ENCODE measurements around the gene SEL1L3.

Gene SEL1L3

GRCh38 chr4:25786497-25787065 lies 76.2 kb downstream of the SEL1L3 start:
- no peak for DNase-seq

DNA sequence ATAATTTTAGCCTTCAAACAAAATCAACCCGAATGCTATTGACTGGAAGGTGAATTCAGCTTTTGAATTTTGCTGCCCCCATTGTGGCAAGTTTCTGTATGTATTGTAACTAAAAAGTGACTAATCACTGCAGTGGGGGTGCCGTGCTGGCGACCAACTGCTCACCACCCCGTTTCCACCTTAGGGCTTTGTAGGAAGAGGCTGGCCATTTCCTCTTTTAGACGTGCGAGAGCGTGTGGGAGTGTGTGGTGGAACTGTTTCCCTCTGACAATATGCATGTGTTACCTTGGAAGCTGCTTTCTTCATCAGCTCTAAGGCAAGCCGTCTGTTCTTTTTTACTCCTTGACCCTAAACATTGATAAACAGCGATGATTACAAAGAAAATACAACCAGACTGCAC lies 78.8 kb downstream of the SEL1L3 start:
- no peak for DNase-seq

- DNase-seq = no peak
Measured at GRCh38 chr4:25783126-25783525, 79.7 kb downstream of the SEL1L3 start.

- no peak for DNase-seq
Measured at GRCh38 chr4:25782482-25782881, 80.3 kb downstream of the SEL1L3 start.

DNA sequence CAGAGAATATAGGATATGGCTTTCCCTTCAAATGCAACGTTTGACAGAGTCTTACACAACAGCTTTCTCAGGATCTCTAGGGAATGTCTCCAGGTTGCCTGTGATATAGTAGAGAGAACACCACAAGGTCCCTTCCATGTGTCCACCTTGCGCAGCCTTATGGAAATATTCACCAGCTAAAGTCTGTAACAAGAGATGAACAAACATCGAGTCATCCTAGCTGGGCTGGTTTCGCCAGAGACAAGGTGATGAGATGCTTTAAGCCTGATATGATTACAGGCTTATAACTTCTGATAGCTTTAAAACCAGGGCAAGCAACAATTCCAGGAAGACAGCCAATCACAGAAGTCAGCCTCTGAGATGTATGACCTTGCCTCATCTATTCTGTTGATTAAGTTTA lies 83.8 kb downstream of the SEL1L3 start:
- DNase-seq = no peak

GRCh38 chr4:25776795-25777194 lies 86.0 kb downstream of the SEL1L3 start:
- DNase-seq = no peak

DNA sequence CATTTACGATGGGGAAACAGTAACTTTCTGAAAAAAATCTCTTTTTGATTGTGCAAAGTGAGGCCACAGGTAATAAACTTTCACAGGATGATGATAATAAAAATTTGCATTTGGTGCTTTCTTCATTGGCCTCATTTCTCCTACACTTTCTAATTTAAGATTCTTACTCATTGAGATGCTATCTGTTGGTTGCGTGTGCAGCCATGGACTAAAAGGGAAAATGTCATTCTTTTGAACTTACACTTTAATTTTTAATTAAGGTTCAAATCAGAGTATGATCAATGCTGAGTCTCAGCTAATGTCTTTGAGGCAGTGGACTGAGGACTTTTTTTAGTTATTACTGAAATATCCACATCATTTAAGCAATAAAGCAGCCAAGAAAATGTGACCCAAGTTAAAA lies 87.6 kb downstream of the SEL1L3 start:
- no peak for DNase-seq

DNA sequence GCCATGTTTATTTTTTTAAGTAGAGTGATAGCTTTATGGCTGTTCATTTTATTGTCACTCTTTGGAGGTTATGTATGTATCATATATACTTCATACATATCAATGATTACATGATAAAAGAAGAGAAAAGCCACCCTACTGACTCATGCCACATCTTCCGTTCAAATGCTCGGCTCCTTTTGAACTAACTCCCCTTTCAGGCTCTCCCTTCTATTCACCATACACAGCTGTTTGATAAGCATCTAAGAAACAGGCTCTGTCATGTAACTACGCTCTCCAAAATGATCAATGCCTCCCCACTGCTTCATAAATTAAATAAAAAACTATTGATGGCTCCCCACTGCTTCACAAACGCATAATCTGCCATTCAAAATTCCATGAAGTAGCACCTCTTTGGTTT lies 89.4 kb downstream of the SEL1L3 start:
- no peak for DNase-seq

GRCh38 chr4:25771672-25772071 lies 91.1 kb downstream of the SEL1L3 start:
- DNase-seq = no peak

GRCh38 chr4:25770847-25771246 lies 91.9 kb downstream of the SEL1L3 start:
- DNase-seq = no peak

DNA sequence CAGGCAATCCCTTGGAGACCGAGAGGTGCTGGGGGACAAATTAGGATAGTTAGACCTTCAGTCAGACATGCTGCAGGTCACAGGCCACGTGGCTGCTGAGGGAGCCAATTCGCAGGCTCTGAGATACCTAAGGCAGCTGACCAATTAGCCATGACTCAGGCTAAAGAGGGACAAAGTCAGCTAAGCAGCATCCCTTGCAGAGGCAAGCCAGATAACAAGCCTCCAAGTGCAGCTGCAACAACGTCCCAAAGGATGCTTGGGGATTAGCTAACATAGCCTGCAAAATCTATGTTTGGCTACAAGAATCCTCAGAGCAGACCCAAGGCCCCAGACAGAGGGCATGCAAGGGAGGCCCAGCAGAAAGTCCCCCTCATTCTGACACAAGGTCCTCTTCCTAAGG lies 93.5 kb downstream of the SEL1L3 start:
- no peak for DNase-seq

DNA sequence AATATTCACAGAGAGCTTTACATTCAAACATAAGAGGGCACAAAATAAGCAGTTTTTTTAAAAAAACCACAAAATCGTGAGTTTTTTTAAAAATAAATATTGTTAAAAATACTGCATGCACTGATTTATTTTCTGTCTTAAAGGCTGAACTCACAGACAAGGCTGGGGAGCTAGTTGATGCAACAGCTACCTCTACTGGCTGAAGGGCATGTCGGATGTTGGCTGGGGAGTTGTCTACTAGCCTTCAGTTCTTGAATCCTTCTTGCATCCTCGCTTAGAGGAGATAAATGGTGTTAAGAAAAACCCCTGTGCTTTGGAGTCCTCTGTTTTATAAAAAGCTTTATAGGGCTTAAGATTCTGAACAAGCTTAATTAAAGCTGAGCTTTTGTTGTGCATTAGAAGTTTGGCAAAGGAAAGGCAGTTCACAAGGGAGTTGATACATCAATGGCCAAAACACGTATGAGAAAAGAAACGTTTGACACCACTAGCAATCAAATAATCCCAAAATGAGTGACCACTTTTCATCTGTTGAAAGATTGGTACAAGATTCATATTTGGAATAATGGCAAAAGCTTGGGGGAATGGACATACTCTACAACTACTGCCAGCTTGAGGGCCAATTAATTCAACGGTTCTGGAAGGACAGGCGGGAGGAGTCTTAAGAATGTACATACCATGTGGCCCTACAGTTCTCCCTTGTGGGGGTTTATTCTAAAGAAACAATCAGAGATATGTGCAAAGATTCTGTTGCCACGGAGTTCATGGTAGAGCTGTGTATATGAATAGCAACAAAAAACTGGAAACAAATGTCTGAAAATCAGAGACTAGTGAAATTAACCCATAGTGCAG lies 94.7 kb downstream of the SEL1L3 start:
- DNase-seq = no peak

DNA sequence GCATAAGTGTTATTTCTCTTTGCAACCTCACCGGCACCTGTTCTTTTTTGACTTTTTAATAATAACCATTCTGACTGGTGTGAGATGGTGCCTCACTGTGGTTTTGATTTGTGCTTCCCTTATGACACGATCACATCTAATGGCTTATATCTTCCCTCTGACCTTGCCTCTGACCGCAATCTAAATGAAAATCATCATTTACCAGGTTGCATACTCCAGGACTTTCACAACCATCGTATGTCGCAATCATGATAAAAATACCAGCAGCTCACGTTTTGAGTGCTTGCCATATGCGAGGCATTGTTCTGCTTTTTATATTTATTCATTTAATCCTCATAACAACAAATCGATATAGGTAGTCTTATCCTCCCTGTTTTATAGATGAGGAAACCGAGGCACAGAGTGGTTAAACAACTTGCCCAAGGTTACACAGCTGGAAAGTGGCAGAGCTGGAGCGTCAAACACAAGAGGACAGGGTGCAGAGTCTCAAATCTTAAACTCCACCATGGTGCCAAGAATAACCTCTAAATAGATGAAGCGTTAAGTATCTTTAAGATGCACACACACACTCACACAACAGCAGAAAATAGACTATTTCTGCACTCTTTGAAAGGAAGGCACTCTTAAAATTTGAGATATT lies 102.2 kb downstream of the SEL1L3 start:
- DNase-seq = no peak

GRCh38 chr4:25760048-25760447 lies 102.7 kb downstream of the SEL1L3 start:
- DNase-seq = no peak

DNA sequence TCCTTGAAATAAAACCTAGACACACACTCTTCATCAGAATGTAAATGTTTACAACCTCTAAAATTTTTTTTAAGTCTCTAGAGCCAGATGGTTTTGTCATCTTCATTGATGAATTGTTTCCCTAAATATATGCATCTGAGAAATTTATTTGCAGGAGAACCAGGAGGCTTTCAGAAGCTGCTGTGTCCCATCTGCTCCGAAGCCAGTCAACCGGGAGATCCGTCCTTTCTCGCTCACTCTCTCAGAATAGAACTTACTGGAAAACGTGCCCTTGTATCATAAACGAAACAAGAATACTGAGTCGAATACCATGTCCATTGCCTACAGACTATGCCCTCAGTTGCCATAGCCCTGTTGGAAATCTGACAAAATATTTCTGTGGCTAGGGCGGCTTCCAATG lies 103.7 kb downstream of the SEL1L3 start:
- DNase-seq = no peak

- no peak for DNase-seq
Measured at GRCh38 chr4:25757452-25757851, 105.3 kb downstream of the SEL1L3 start.

- DNase-seq = no peak
Measured at GRCh38 chr4:25756503-25756902, 106.3 kb downstream of the SEL1L3 start.

DNA sequence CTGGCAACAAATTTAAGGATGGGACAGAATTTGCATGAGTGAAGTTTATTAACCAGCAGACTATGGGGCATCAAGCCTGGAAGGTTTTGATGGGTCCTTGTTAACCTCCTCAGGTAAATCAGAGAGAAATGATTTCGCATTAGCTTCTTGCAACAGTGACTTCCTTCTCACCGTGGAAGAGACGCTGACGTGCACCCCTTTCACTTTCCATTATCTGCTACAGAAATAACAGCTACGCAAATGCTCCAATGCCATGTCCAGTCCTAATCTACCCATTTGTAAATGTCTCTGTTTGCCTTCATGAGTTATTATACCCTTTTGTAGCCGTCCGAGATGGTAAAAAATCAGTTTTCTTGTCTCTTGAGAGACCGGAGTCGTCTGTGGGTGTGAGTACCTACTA lies 106.9 kb downstream of the SEL1L3 start:
- DNase-seq = no peak

DNA sequence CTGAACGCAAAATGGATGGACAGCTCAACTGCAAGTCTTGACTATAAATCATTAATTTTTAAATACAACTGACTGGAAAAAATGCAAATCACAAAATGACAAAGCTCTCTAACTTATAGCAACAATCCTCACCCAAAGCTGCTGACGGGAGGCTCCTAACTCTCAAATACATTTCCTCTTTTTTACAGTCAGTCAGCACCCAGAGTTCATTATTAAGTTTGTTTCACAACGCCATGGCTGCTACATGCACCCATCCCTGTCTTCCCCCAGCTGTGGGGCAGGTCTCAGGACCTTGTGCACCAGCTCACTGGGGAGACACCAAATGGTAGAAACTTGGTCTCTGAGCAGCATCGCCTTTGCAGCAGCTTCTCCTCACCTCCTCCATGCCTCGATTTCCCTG lies 109.5 kb downstream of the SEL1L3 start:
- no peak for DNase-seq

- no peak for DNase-seq
Measured at GRCh38 chr4:25750874-25751273, 111.9 kb downstream of the SEL1L3 start.

GRCh38 chr4:25749150-25749794 lies 113.5 kb downstream of the SEL1L3 start:
- DNase-seq = no peak

DNA sequence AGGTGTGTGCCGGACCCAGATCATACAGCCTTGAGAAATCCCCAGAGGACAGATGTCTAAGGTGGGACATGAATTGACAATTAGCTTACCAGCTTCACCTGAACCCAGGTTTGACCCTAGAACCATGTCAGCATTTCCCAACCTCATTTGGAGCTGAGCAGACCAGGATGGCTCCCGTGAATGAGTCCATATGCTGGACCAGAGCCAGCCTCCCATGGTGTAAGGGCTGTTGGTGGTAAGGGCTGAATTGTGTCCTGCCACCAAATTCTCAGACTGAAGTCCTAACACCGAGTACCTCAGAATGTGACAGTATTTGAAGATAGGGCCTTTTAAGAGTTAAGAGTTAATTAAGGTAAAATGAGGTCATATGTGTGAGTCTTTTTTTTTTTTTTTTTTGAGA lies 118.8 kb downstream of the SEL1L3 start:
- no peak for DNase-seq

DNA sequence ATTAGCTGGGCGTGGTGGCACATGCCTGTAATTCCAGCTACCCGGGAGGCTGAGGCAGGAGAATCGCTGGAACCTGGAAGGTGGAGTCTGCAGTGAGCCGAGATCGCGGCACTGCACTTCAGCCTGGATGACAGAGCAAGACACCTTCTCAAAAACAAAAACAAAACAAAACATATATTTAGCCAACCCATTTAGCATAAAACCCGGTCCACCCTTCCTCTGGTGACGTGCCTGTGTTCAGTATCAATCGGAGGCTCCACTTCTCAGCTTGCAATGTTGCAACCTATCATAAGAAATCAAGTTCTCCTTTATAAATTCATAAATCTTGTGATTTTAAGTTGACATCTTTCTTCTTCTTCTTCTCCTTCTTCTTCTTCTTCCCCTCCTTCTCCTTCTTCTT lies 133.2 kb downstream of the SEL1L3 start:
- DNase-seq = no peak

DNA sequence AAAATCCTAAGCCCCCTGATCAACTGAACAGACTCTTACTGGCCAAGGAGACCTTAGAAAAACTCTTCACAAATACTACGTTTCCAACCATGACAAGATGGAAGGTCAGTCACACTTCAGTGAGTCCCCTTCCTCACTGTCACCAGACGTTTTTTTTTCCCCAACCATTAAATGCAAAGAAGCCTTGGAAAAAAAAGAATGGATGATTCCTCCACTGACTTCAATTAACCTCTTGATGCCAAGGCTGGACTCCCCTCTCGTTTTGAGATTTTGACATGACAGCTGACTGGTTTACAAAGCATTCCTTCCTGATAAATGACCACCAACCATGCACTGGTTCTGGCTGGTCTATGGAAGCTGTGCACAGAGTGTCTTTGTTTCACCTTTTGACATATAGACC lies 133.9 kb downstream of the SEL1L3 start:
- DNase-seq = no peak
